ENCODE measurements around the gene EGFL7.

Gene EGFL7

GRCh38 chr9:136661641-136662325 lies 933 bp upstream of the EGFL7 start:
- no peak for FAIRE-seq

- FAIRE-seq: no peak
Observed at GRCh38 chr9:136662326-136662655, 425 bp upstream of the EGFL7 start.

GRCh38 chr9:136664000-136664915 lies 1.5 kb downstream of the EGFL7 start:
- no peak for FAIRE-seq

- FAIRE-seq: no peak
Observed at GRCh38 chr9:136665111-136665703, 2.5 kb downstream of the EGFL7 start.

GRCh38 chr9:136665704-136666371 lies 3.1 kb downstream of the EGFL7 start:
- FAIRE-seq: no peak

GRCh38 chr9:136666372-136667213 lies 3.9 kb downstream of the EGFL7 start:
- FAIRE-seq: no peak

GRCh38 chr9:136667214-136667939 lies 4.7 kb downstream of the EGFL7 start:
- FAIRE-seq: no peak

- FAIRE-seq: no peak
Observed at GRCh38 chr9:136667940-136668760, 5.4 kb downstream of the EGFL7 start.

GRCh38 chr9:136668983-136669790 lies 6.5 kb downstream of the EGFL7 start:
- FAIRE-seq: no peak

- no peak for FAIRE-seq
Observed at GRCh38 chr9:136669791-136670464, 7.2 kb downstream of the EGFL7 start.

GRCh38 chr9:136670576-136671253 lies 8.0 kb downstream of the EGFL7 start:
- FAIRE-seq: no peak

- no peak for FAIRE-seq
Observed at GRCh38 chr9:136671254-136671614, 8.5 kb downstream of the EGFL7 start.

- no peak for FAIRE-seq
Observed at GRCh38 chr9:136671646-136672430, 9.1 kb downstream of the EGFL7 start.

- FAIRE-seq: no peak
Observed at GRCh38 chr9:136672431-136673087, 9.8 kb downstream of the EGFL7 start.

- no peak for FAIRE-seq
Observed at GRCh38 chr9:136673088-136673974, 10.6 kb downstream of the EGFL7 start.

All from endometrium (tissue), 2 donors.